Esophagus squamous epithelium (tissue), 4 donors: Measurements from ENCODE around the gene TSPAN4.

Source experiments
- CTCF ChIP-seq, 6 experiments: fragments of 450-650 bp in 4 of 6; fragments of 200-600 bp in 2 of 6; sonication (generic) in 2 of 6; IDR thresholded peaks; one replicate each; pipeline ENCODE4 v1.5.1; 2016 to 2019; ENCODE audit warnings: antibody characterized with exemption in 6 of 6, mild to moderate bottlenecking in 4 of 6, moderate library complexity in 4 of 6
- POLR2A ChIP-seq, 4 donors: fragments of 450-650 bp; IDR thresholded peaks; one replicate each; pipeline ENCODE4 v1.6.1; 2017; ENCODE audit warnings: antibody characterized with exemption in 4 of 4, mild to moderate bottlenecking in 4 of 4, moderate library complexity in 3 of 4

GRCh38 chr11:849951-850774 lies 7.5 kb downstream of the TSPAN4 start:
- TF ChIP-seq CTCF (IDR thresholded peaks at IDR 0.05): no peak
- TF ChIP-seq POLR2A (IDR thresholded peaks at IDR 0.05): no peak
